ENCODE measurements around the gene VAMP5. TPM values are rescaled to one million over a fixed set of nuclear protein-coding genes. Genes with fewer than 3 reads are reported as not detected.
"Not testable (repeated sequence)": the region's sequence is repeated elsewhere in the genome, so short reads cannot be mapped to it uniquely, and the experiment has no call there.

The VAMP5 gene
- total RNA-seq, 4 donors from 2014 or later = 39.6 to 91.6 (median 55.6) TPM

DNA sequence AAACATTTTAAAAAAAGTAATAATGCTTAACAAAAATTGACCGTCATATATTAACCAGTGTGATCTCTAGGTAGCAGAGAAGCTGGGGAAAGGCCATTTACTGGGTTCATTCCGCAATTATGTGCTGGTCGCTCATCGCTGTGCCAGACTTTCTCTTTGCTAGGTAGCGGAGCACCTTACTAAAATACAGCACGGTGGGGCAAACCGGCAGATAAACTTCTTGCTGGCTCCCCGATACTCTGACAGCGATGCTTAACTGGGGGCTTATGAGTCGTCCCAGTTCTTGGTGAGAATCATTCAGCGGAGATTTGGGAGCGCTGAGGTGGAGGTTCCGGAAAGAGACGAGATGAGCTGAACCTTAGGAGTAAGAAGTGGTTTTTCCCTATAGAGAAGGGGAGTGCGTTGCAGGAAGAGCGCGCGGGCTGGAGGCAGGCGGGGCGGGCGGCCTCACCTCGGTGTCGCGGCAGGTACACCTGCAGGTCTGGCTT, 27.0 kb downstream of the VAMP5 start:
- H3K9me3 ChIP-seq = no peaks in the 10 kb centered on the region
- no peaks in the 10 kb centered on the region for H3K27me3 ChIP-seq
- peaks cover 0 to 31% (median 0%) of the 10 kb centered on the region in 3 donors for H3K36me3 ChIP-seq
- TF ChIP-seq, protein P1, sequence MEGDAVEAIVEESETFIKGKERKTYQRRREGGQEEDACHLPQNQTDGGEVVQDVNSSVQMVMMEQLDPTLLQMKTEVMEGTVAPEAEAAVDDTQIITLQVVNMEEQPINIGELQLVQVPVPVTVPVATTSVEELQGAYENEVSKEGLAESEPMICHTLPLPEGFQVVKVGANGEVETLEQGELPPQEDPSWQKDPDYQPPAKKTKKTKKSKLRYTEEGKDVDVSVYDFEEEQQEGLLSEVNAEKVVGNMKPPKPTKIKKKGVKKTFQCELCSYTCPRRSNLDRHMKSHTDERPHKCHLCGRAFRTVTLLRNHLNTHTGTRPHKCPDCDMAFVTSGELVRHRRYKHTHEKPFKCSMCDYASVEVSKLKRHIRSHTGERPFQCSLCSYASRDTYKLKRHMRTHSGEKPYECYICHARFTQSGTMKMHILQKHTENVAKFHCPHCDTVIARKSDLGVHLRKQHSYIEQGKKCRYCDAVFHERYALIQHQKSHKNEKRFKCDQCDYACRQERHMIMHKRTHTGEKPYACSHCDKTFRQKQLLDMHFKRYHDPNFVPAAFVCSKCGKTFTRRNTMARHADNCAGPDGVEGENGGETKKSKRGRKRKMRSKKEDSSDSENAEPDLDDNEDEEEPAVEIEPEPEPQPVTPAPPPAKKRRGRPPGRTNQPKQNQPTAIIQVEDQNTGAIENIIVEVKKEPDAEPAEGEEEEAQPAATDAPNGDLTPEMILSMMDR (IDR thresholded peaks at IDR 0.05) = no peak
- TF ChIP-seq POLR2A (IDR thresholded peaks at IDR 0.05) (no peak), EP300 (IDR thresholded peaks at IDR 0.05) (no peak)
- WGBS, 2 donors = 5 to 6% methylated on average over 24 of the region's 24 CpGs
- peak overlapping the region; percentile 77 to 99 (median 89) for H3K4me3 ChIP-seq
- no peak for DNase-seq (ENCODE audit: low spot score in 2 of 2)
- H3K27ac ChIP-seq = peak overlapping the region; percentile 40 to 93 (median 90)
- peaks cover 0 to 62% (median 12%) of the 10 kb centered on the region in 4 donors for H3K4me1 ChIP-seq

DNA sequence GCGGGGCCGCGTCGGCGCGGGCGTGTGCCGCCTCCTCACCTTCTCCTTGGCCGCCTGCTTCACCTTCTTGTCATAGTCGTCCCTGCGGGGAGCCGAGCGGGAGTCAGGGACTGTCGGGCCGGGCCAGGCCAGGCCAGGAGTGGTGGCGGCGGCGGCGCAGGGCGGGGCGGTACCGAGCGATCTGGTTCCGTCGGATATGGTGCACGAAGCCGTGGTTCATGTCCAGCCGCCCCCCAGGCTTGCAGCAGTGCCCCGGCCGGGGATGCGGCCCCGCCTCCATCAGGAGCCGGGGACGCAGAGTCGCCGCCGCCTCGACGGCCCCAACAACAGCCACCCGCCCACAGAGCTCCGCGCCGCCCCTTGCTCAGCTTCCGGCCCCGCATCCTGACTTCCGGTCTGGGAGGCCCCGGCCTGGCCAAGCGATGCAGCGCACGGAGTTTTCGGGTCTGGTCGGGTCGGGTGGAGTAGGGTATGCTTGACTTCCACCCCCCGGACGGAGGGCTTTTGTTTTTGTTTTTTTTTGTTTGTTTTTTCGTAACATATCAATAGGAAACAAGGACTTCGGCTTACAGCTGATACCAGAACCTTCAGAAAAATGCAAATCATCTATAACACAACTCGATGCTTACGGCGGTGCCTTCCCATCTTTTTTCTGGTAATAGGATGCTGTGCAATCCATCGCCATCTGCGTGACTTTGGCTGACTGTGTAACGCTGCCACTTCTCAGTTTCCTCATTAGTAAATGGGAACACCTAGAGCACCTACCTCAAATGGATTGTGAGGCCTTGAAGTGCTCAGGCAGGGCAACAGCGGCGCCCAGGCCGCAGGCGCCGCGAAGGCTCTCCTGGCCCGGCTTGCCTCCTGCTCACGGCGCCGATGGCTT, 27.7 kb downstream of the VAMP5 start, which contains the start of gene C2orf68:
TSS of gene C2orf68 (minus strand) at position 362 of the 883 bp plus-strand sequence. CDS start at position 280, 82 bp downstream.
- TF ChIP-seq, protein P1 (IDR thresholded peaks at IDR 0.05) = peak in 1 of 5 experiments; percentile 16
- TF ChIP-seq POLR2A (IDR thresholded peaks at IDR 0.05) = peak; percentile 36 to 78
- TF ChIP-seq EP300 (IDR thresholded peaks at IDR 0.05) = peak; percentile 60 to 92
- H3K27me3 ChIP-seq = no peaks in the 10 kb centered on the region
- 10 to 21% methylated on average over 31 to 66 of the region's 73 CpGs for WGBS, 2 donors
- peak within 1 kb of the TSS; percentile 40 to 93 (median 90) for H3K27ac ChIP-seq
- peaks cover 0 to 59% (median 14%) of the 10 kb centered on the region in 4 donors for H3K4me1 ChIP-seq
- DNase-seq (ENCODE audit: low spot score in 2 of 2) = peak; percentile 84 to 85
- peak within 1 kb of the TSS; percentile 77 to 99 (median 89) for H3K4me3 ChIP-seq
- no peaks in the 10 kb centered on the region for H3K9me3 ChIP-seq
- peaks cover 0 to 28% (median 0%) of the 10 kb centered on the region in 3 donors for H3K36me3 ChIP-seq

DNA sequence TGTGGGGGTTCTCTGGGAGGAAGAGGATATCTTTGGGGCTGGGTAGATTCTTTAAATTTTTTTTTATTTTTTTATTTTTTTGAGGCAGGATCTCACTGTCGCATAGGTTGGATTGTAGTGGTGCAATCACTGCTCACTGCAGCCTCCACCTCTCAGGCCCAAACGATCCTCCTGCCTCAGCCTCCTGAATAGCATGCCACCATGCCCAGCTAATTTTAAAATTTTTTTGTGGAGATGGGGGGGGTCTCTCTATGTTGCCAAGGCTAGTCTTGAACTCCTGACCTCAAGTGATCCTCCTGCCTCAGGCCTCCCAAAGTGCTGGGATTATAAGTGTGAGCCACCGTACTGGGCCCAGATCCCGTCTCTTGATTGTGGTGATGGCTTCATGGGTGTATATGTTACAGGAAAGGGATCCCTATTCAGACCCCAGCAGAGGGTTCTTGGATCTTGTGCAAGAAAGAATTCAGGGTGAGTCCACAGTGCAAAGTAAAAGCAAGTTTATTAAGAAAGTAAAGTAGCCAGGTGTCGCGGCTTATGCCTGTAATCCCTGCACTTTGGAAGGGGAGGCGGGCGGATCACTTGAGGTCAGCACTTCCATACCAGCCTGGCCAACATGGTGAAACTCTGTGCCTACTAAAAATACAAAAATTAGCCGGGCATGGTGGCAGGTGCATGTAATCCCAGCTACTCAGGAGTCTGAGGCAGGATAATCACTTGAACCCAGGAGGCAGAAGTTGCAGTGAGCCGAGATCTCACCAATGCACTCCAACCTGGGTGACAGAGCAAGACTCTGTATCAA, 29.7 kb downstream of the VAMP5 start:
- peaks cover 0 to 12% (median 0%) of the 10 kb centered on the region in 3 donors for H3K36me3 ChIP-seq
- WGBS, 2 donors = 85 to 88% methylated on average over 10 of the region's 10 CpGs
- no peak for TF ChIP-seq EP300 (IDR thresholded peaks at IDR 0.05)
- TF ChIP-seq, protein P1 (IDR thresholded peaks at IDR 0.05) = no peak
- no peak for TF ChIP-seq POLR2A (IDR thresholded peaks at IDR 0.05)
- no peak for DNase-seq (ENCODE audit: low spot score in 2 of 2)
- no peak overlapping the region for H3K27ac ChIP-seq
- peaks cover 0 to 53% (median 16%) of the 10 kb centered on the region in 4 donors for H3K4me1 ChIP-seq
- H3K9me3 ChIP-seq = no peaks in the 10 kb centered on the region
- H3K27me3 ChIP-seq = no peaks in the 10 kb centered on the region
- H3K4me3 ChIP-seq = no peak overlapping the region

DNA sequence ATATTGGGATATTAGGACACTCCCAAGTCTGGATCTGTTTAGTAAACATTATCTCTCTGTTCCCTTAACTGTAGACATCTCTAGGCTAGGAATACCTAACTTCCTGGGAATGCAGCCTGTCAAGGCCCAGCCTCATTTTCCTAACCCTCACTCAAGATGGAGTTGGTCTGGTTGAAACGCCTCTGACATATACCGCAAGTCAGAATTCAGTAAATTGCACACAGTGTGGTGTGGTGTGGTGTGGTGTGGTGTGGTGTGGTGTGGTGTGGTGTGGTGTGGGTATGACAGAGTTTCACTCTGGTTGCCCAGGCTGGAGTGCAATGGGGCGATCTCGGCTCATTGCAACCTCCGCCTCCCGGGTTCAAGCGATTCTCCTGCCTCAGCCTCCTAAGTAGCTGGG, 30.5 kb downstream of the VAMP5 start:
- 93 to 96% methylated on average over 7 of the region's 7 CpGs for WGBS, 2 donors
- H3K27ac ChIP-seq; H3K4me3 ChIP-seq; H3K27me3 ChIP-seq; DNase-seq (ENCODE audit: low spot score in 2 of 2); H3K9me3 ChIP-seq: not testable (repeated sequence)
- H3K36me3 ChIP-seq = peaks cover 0 to 12% (median 0%) of the 10 kb centered on the region in 3 donors
- peaks cover 0 to 48% (median 16%) of the 10 kb centered on the region in 4 donors for H3K4me1 ChIP-seq

DNA sequence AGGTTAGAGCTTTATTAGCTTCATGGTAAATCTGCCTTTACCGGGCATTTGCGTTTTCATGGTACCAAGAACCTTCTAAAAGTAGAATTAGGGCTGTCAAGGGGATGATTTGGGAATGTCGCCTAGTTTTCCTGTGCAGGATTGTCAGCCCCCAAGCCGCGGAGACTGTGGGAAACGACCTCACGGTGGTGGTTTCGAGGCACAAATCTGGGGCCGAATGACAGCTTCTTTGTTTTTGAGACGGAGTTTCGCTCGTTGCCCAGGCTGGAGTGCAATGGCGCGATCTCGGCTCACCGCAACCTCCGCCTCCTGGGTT, 31.1 kb downstream of the VAMP5 start:
- peaks cover 0 to 16% (median 0%) of the 10 kb centered on the region in 3 donors for H3K36me3 ChIP-seq
- H3K4me1 ChIP-seq = peaks cover 0 to 42% (median 15%) of the 10 kb centered on the region in 4 donors
- no peaks in the 10 kb centered on the region for H3K9me3 ChIP-seq
- TF ChIP-seq POLR2A (IDR thresholded peaks at IDR 0.05) = no peak
- no peak for TF ChIP-seq EP300 (IDR thresholded peaks at IDR 0.05)
- TF ChIP-seq, protein P1 (IDR thresholded peaks at IDR 0.05) = no peak
- peak overlapping the region in 3 of 4 donors; percentile 63 to 88 (median 80) for H3K4me3 ChIP-seq
- H3K27ac ChIP-seq = peak overlapping the region in 3 of 4 donors; percentile 83 to 85 (median 83)
- 90 to 91% methylated on average over 17 of the region's 17 CpGs for WGBS, 2 donors
- H3K27me3 ChIP-seq = no peaks in the 10 kb centered on the region
- DNase-seq (ENCODE audit: low spot score in 2 of 2) = no peak

DNA sequence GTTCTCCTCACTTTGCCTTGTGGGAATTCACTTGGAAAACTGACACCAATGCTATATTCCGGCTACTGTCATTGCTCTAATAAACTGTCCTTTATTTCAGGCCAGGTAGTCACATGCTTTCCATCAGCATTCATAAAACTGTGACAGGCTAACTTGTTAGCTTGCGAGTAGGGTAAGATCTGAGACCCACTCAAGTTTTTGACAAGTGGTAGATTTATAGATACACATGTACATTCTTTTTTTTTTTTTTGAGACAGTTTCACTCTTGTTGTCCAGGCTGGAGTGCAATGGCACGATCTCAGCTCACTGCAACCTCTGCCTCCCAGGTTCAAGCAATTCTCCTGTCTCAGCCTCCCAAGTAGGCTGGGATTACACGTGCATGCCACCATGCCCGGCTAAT, 33.5 kb downstream of the VAMP5 start:
- H3K4me1 ChIP-seq = peaks cover 0 to 28% (median 12%) of the 10 kb centered on the region in 4 donors

More for the DNA sequence above, 33.5 kb downstream of the VAMP5 start:
- H3K27ac ChIP-seq; H3K9me3 ChIP-seq; DNase-seq (ENCODE audit: low spot score in 2 of 2); H3K27me3 ChIP-seq; H3K4me3 ChIP-seq: not testable (repeated sequence)
- WGBS, 2 donors = 71 to 87% methylated on average over 5 of the region's 5 CpGs
- peaks cover 0 to 39% (median 7%) of the 10 kb centered on the region in 3 donors for H3K36me3 ChIP-seq
